Bronchial smooth muscle cell (primary cell): Measurements from ENCODE around the gene HOXD9. TPM values are rescaled to one million over a fixed set of nuclear protein-coding genes. Genes with fewer than 3 reads are reported as not detected.

ENCODE experiments used
- total RNA-seq: library from RNA; depleted of rRNA; stranded (reverse); fragments of >200 nt; gene quantifications from 2 replicates; pipeline ENCODE4 v1.2.1, GENCODE V29; 2014

HOXD9 gene
- not detected in 2 replicates for total RNA-seq

DNA sequence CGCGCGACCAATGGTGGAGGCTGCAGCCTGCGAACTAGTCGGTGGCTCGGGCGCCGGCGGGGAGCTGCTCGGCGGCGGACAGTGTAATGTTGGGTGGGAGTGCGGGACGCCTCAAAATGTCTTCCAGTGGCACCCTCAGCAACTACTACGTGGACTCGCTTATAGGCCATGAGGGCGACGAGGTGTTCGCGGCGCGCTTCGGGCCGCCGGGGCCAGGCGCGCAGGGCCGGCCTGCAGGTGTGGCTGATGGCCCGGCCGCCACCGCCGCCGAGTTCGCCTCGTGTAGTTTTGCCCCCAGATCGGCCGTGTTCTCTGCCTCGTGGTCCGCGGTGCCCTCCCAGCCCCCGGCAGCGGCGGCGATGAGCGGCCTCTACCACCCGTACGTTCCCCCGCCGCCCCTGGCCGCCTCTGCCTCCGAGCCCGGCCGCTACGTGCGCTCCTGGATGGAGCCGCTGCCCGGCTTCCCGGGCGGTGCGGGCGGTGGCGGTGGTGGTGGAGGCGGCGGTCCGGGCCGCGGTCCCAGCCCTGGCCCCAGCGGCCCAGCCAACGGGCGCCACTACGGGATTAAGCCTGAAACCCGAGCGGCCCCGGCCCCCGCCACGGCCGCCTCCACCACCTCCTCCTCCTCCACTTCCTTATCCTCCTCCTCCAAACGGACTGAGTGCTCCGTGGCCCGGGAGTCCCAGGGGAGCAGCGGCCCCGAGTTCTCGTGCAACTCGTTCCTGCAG is at the start of gene HOXD9:
Gene HOXD9, plus strand, starts transcription at position 37 of the 728 bp plus-strand sequence. Its CDS starts 50 bp downstream, at position 87.

DNA sequence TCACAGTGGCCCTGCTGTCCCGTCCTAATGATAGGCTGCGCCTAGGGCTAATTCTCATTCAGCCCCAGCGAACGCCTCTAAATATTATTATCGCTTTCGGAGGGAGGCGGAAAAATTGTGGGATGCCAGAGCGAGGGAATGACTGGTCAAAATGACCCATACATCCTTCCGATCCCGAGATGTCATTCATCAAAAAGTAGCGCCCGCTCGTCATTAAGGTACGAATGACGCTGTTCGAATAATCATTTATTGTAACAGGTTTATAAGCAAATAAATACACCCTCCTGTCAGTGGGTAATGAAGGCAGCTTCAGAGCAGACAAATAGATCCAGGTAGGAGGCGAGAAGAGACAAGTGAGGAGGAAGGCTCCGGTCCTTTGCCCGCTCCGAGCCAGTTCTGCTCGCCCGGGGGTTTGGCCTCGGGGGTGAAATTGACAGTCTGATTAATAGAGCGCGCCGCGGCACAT is 38.7 kb upstream of the HOXD9 start, which contains the start of gene EVX2:
Gene EVX2, minus strand, starts transcription at position 167 of the 466 bp plus-strand sequence. CDS start 186 bp downstream, outside the sequence.

DNA sequence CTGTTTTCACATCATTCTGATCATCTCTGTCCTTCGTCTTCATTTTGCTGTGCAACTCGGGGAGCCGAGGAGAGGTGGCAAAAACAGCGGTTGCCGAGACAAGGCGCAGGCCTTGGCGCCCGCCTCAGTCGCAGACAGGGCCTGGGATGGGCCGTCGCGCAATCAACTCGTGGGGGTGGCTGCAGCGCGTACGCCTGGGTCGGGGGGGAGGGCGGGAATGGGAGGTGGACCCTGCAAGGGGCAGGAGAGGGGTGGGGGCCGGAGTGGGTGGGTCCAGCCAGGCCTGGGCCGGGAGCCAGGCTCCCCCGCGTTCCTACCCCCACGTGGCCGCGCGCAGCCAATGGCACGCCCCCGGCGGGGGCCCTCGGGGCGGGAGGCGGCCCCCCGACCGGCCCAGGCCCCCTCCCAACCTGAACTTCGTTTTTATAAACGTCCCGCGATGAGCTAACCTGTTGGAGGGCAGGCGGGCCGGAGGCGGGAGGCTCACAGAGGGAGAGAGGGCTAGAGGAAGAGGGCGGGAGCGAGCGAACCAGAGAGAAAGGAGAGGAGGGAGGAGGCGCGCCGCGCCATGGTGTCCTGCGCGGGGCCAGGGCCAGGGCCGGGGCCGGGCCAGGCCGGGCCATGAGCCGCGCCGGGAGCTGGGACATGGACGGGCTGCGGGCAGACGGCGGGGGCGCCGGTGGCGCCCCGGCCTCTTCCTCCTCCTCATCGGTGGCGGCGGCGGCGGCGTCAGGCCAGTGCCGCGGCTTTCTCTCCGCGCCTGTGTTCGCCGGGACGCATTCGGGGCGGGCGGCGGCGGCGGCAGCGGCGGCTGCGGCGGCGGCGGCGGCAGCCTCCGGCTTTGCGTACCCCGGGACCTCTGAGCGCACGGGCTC is 30.0 kb upstream of the HOXD9 start, which contains the start of gene HOXD13:
Gene HOXD13, plus strand, starts transcription at position 452 of the 875 bp plus-strand sequence. Its CDS starts 170 bp downstream, at position 622.

DNA sequence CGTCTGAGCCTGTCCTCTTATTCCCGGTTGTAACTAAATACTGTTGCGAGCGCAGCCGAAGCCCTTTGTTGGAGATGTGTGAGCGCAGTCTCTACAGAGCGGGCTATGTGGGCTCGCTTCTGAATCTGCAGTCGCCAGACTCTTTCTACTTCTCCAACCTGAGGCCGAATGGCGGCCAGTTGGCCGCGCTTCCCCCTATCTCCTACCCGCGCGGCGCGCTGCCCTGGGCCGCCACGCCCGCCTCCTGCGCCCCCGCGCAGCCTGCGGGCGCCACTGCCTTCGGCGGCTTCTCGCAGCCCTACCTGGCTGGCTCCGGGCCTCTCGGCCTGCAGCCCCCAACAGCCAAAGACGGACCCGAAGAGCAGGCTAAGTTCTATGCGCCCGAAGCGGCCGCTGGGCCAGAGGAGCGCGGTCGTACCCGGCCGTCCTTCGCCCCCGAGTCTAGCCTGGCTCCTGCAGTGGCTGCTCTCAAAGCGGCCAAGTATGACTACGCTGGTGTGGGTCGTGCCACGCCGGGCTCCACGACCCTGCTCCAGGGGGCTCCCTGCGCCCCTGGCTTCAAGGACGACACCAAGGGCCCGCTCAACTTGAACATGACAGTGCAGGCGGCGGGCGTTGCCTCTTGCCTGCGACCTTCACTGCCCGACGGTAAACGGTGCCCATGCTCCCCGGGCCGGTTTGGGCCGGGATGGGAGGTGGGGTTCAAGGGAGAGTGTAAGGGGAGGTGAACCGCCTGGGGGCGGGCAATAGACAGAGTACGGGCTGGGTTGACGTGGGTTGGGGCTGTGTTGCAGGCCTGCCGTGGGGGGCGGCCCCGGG is 22.6 kb upstream of the HOXD9 start, which contains the start of gene HOXD12:
Gene HOXD12, plus strand, starts transcription at position 68 of the 819 bp plus-strand sequence. Its CDS starts 7 bp downstream, at position 75.

DNA sequence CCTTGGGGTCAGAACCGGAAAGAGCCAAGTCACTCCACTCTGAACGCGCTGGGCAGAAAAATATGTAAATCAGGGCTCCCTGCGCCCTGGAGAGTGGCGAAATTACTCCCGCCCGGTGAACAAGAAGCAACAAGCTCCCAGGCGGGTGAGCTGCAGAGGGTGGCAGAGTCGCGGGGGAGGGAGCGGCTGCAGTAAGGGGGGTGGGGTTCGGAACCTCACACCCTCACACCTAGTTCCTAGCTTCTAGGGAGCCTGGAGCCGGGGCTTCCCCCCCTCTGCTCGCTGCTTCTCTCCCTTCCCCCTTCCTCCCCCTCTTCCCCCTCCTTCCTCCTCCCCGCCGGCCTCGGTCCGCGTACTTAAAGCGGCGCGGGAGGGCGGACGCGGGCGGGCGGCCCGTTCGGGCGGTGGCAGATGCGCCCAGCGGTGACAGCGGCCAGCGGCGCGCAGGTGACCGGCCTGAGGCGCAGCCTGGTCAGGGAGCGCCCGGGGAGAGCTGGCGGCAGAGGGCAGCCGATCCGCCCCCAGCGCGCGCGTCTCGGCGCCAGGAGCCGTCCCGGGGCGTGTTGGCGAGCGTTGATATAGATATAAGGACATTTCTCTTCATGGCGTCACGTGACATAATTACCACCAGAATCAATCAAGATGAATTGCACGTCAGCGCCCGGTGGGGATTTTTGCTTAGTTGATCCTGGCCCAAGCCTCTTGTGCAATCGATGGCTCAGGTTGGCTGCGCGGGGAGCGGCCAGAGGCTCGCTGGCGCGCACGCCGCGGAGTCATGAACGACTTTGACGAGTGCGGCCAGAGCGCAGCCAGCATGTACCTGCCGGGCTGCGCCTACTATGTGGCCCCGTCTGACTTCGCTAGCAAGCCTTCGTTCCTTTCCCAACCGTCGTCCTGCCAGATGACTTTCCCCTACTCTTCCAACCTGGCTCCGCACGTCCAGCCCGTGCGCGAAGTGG is 15.7 kb upstream of the HOXD9 start, which contains the start of gene HOXD11:
Gene HOXD11, plus strand, starts transcription at position 700 of the 959 bp plus-strand sequence. Its CDS starts 76 bp downstream, at position 776.

DNA sequence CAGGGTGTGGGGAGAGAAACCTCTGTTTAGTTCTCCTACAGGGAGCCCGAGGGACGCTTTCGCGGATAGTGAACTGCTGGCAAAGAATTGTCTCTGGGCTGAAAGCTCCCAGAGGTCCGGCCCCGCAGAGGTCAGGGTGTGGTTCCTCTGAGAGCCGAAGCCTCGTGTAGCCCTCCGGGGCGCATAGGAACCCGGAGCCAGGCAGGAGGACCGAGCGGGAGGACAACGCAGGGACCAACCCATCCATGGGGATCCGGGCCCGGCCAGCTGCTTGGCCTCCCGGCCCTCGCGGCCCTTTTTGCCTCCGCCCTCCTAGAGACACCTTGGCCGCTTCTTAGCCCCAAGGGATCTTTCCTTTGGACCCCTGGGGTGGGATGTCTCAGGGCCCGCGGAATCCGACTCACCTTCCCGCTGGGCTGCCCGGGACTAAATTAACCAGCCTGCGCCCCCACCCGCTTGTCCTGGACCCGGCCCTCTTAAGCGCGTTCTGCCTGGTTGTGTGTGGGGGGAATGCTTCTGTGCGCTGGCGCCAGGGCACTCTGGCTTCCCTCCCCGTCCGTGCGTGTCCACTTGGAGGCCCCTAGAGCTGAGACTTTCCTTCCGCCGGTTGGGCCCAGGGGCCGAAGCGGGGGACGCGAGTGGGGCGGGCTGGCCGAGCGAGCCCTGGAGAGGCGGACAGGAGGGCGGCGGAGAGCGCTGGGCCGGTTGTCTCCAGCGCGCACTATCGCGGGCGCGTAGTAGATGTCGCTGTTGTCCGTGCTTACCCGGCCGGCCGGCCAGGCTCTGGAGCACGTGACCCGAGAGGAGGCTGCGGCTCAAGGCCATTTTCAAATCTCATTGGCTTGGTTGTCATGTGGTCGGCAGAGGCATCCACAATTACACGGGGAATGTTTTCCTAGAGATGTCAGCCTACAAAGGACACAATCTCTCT is 6.4 kb upstream of the HOXD9 start, which contains the start of gene HOXD10:
Gene HOXD10, plus strand, starts transcription at position 896 of the 931 bp plus-strand sequence. CDS start 56 bp downstream, outside the sequence.

DNA sequence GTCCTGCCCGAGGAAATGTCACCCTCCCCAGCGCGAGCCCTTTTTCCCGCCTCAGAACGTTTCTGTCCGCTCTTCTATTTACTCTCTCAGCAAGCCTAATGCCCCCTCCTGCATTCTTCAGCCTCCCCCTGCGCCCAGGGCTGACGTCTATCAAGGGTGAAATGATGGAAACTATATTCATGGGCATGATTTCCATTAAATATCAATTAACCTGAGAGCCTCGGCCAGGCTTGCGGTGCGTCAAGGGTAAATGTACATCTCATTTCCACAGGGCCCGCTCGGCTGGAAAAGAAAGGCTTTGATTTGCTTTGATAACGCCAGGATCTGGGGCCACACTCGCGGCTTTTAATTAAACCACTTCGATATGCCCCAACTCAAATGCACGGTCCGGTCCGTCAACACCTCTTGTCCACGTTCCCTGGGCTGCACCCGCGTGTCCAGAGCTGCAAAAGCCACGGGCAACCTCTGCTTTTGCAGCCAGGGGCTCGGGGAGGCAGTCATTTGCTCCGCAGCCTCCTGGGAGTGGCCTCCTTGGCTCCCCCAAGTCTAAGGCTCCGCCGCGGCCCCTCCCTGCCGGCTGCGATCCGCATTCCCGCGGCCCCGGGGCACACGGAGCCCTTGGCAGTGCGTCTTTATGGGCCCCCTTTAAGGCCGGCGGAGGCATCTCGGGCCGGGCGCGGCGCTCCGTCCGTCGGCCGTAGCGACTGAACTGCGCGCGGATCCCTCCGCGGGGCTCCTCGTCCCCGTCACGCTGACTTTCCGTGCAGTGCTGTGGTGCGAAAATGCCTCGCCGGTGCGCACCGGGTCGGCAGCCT is 6.7 kb downstream of the HOXD9 start, which contains the start of gene HOXD8:
Gene HOXD8, plus strand, starts transcription at position 724 of the 815 bp plus-strand sequence. CDS start 662 bp downstream, outside the sequence.

DNA sequence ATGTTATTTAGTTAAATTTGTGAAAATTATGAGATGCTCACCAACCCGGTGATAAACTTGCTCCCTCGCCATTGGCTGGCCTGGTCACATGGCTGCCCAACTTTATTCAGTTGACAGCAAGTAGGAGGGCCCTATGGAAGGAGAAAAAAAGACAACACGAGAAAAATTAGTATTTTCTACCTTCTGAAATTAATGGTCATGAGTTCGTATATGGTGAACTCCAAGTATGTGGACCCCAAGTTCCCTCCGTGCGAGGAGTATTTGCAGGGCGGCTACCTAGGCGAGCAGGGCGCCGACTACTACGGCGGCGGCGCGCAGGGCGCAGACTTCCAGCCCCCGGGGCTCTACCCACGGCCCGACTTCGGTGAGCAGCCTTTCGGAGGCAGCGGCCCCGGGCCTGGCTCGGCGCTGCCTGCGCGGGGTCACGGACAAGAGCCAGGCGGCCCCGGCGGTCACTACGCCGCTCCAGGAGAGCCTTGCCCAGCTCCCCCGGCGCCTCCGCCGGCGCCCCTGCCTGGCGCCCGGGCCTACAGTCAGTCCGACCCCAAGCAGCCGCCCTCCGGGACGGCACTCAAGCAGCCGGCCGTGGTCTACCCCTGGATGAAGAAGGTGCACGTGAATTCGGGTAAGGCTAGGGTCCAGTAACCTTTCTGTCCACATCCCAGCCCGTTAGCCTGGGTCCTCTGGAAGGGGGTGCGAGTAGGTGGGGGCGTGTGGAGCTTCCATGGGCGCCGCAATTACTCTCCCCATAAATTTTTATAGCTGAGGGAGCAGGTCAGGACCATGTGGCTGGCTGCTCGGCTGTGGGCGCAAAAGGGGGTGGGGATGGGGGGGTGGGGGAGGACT is 29.1 kb downstream of the HOXD9 start, which contains the start of gene HOXD4:
Gene HOXD4, plus strand, starts transcription at position 109 of the 846 bp plus-strand sequence. Its CDS starts 84 bp downstream, at position 193.

DNA sequence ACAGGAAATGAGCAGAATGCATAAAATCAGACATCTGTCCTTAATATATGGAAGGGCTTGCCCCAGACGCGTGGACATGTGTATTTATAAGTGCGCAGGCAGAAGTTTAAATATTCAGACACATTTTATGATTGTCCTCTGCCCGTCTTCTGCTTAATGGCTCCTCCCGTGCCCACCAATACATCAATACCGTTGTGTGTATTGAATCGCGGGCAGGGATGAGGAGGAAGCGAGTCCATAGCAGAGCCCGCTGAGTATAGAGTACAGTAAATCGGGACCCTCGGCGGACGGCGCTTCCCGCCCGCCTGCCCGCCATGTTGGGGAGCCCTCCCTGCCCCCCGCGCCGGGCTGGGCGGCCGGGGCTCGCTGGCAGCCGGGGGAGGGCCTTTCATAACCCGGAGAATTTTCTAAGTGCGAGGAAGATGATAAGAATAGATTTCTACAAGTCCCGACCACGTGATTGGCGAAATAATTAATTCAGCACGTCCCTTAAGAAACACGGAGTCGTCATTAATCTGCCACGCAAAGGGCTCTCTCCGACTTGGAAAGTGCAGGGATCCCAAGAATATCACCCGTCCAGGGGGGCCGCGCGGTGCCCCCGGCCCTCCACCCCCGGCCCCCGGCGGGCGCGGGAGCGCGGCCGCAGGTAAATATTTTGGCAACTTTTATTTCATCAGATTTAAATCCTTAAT is 34.4 kb downstream of the HOXD9 start, which contains the start of gene HOXD3:
Gene HOXD3, plus strand, starts transcription at position 501 of the 692 bp plus-strand sequence. CDS start 11,808 bp downstream, outside the sequence.

Other genes starting within 250 kb of the HOXD9 start
- gene LNPK, start 120.5 kb upstream of the HOXD9 start, total RNA-seq = 16.7 and 17.3 TPM in 2 replicates
- not detected in 2 replicates for gene EVX2, start 38.8 kb upstream of the HOXD9 start, total RNA-seq
- not detected in 2 replicates for gene HOXD13, start 30.0 kb upstream of the HOXD9 start, total RNA-seq
- not detected in 2 replicates for gene HOXD12, start 22.9 kb upstream of the HOXD9 start, total RNA-seq
- not detected in 2 replicates for gene HOXD11, start 15.4 kb upstream of the HOXD9 start, total RNA-seq
- not detected in 2 replicates for gene HOXD10, start 5.9 kb upstream of the HOXD9 start, total RNA-seq
- not detected in 2 replicates for gene HOXD8, start 7.0 kb downstream of the HOXD9 start, total RNA-seq
- gene HOXD4, start 28.8 kb downstream of the HOXD9 start, total RNA-seq = not detected in 2 replicates
- gene HOXD3, start 34.6 kb downstream of the HOXD9 start, total RNA-seq = not detected in 2 replicates
- gene HOXD1, start 65.9 kb downstream of the HOXD9 start, total RNA-seq = not detected in 2 replicates
- gene MTX2, start 146.7 kb downstream of the HOXD9 start, total RNA-seq = 16.6 and 16.9 TPM in 2 replicates